HCT116 (cell line): Measurements from ENCODE around the gene CENPP. TPM values are rescaled to one million over a fixed set of nuclear protein-coding genes. Genes with fewer than 3 reads are reported as not detected.

Source experiments
- ATAC-seq: fragments of 200-7000 bp; cut with Tn5 transposase; 2 replicates; pipeline ENCODE4 v1.9.1; 2020; ENCODE audit warnings: mild to moderate bottlenecking, moderate library complexity
- BruUV-seq: library from RNA; stranded (reverse); fragments of 400-500 nt; replicated peaks from 2 replicates; lab custom pipeline; 2021; lab: Mats Ljungman, UMichigan
- CTCF ChIA-PET: fragments of 300-600 bp; sonication (Branson Sonifier 250); formaldehyde crosslinking; loops from one replicate; lab custom pipeline; 2021; ENCODE audit warnings: antibody characterized with exemption; lab: Charles Lee
- POLR2A ChIA-PET: fragments of 300-600, 350-600 bp; sonication (Branson Sonifier 250); formaldehyde crosslinking; loops from one replicate; lab custom pipeline; 2021; ENCODE audit warnings: antibody characterized with exemption; lab: Charles Lee
- RAD21 ChIA-PET, 2 experiments: fragments of 300-600 bp; sonication (Branson Sonifier 250); formaldehyde crosslinking; loops; one replicate each; lab custom pipeline; 2023; ENCODE audit warnings: low total read pairs in 2 of 2; ENCODE audit not compliant: uncharacterized antibody in 2 of 2, unreplicated experiment in 2 of 2, low non-redundant PET in 1 of 2; lab: Charles Lee
- DNase-seq: peaks from one replicate; pipeline ENCODE4 v3.0.0-alpha.2; 2010; ENCODE audit warnings: low read depth, low spot score
- H2AFZ ChIP-seq: fragments of 200-600 bp; shearing (Covaris generic), sonication (generic); 2 replicates; pipeline ENCODE4 v1.6.1; 2017; ENCODE audit warnings: low read depth, mixed run types, mixed read lengths, antibody characterized with exemption, low read length; ENCODE audit not compliant: poor library complexity, severe bottlenecking
- H3K27ac ChIP-seq: 2 replicates; pipeline ENCODE4 v1.5.1; 2012; ENCODE audit warnings: low read depth, low read length
- H3K27me3 ChIP-seq: fragments of 200-600 bp; sonication (generic); 2 replicates; pipeline ENCODE4 v1.6.1; 2016; ENCODE audit warnings: mixed run types, low read length, mixed read lengths; ENCODE audit not compliant: insufficient read depth
- H3K36me3 ChIP-seq, 2 experiments: fragments of 200-500 bp in 1 of 2; fragments of 200-600 bp in 1 of 2; sonication (Bioruptor generic) in 1 of 2; sonication (generic) in 1 of 2; 2 replicates each; pipeline versions ENCODE4 v1.5.1 to v1.6.1; 2014 to 2016; ENCODE audit warnings: low read length in 2 of 2, inconsistent platforms in 1 of 2, mixed read lengths in 1 of 2, mixed run types in 1 of 2; ENCODE audit not compliant: insufficient read depth in 2 of 2, control insufficient read depth in 1 of 2
- H3K4me1 ChIP-seq, 2 experiments: fragments of 200-600 bp in 1 of 2; sonication (generic) in 1 of 2; 2 replicates each; pipeline versions ENCODE4 v1.5.1 to v1.6.1; 2012 to 2017; ENCODE audit warnings: low read length in 2 of 2, inconsistent platforms in 1 of 2, mild to moderate bottlenecking in 1 of 2, mixed read lengths in 1 of 2, mixed run types in 1 of 2, moderate library complexity in 1 of 2; ENCODE audit not compliant: insufficient read depth in 2 of 2, control insufficient read depth in 1 of 2
- H3K4me2 ChIP-seq: fragments of 200-600 bp; sonication (generic); 2 replicates; pipeline ENCODE4 v1.6.1; 2017; ENCODE audit warnings: mixed run types, low read length, mixed read lengths
- H3K4me3 ChIP-seq, 2 experiments: fragments of 200-600 bp in 1 of 2; sonication (generic) in 1 of 2; replicated peaks in 1 of 2; 2 replicates each; pipeline ENCODE4 v1.5.1; 2011 to 2016; ENCODE audit warnings: low read length in 2 of 2, control low read depth in 1 of 2, low read depth in 1 of 2, mild to moderate bottlenecking in 1 of 2, mixed read lengths in 1 of 2, mixed run types in 1 of 2
- H3K79me2 ChIP-seq: fragments of 200-600 bp; sonication (generic); 2 replicates; pipeline ENCODE4 v1.6.1; 2017; ENCODE audit warnings: mild to moderate bottlenecking, mixed run types, low read length, moderate library complexity, mixed read lengths; ENCODE audit not compliant: insufficient read depth
- H3K9ac ChIP-seq: fragments of 200-600 bp; sonication (generic); 2 replicates; pipeline ENCODE4 v1.6.1; 2016; ENCODE audit warnings: low read length, mixed read lengths
- H3K9me2 ChIP-seq: fragments of 200-600 bp; sonication (generic), shearing (Covaris generic); 2 replicates; pipeline ENCODE4 v1.6.1; 2017; ENCODE audit warnings: mixed run types, mild to moderate bottlenecking, moderate library complexity; ENCODE audit not compliant: insufficient read depth
- H3K9me3 ChIP-seq, 2 experiments: fragments of 200-500 bp in 1 of 2; fragments of 200-600 bp in 1 of 2; sonication (Bioruptor generic) in 1 of 2; sonication (generic) in 1 of 2; 2 replicates each; pipeline ENCODE4 v1.6.1; 2014 to 2017; ENCODE audit warnings: low read length in 2 of 2, mixed read lengths in 2 of 2, inconsistent platforms in 1 of 2, low read depth in 1 of 2, mild to moderate bottlenecking in 1 of 2, mixed run types in 1 of 2, moderate library complexity in 1 of 2; ENCODE audit not compliant: control insufficient read depth in 1 of 2, insufficient read depth in 1 of 2
- H4K20me1 ChIP-seq: fragments of 200-600 bp; sonication (generic), shearing (Covaris generic); 2 replicates; pipeline ENCODE4 v1.6.1; 2017; ENCODE audit warnings: mixed run types, mild to moderate bottlenecking, moderate library complexity; ENCODE audit not compliant: insufficient read depth
- CBX3 ChIP-seq: IDR thresholded peaks from 2 replicates; pipeline ENCODE4 v1.6.1; 2012; ENCODE audit warnings: low read depth
- CEBPB ChIP-seq: IDR thresholded peaks from 2 replicates; pipeline ENCODE4 v1.6.1; 2012; ENCODE audit warnings: low read depth
- EZH2phosphoT487 ChIP-seq: fragments of 200-600 bp; IDR thresholded peaks from 2 replicates; pipeline ENCODE4 v1.6.1; 2018; ENCODE audit warnings: antibody characterized with exemption, borderline replicate concordance
- POLR2AphosphoS5 ChIP-seq: IDR thresholded peaks from 2 replicates; pipeline ENCODE4 v1.6.1; 2011; ENCODE audit warnings: mild to moderate bottlenecking, low read depth, low read length, moderate library complexity
- SIN3A ChIP-seq: IDR thresholded peaks from 2 replicates; pipeline ENCODE4 v1.6.1; 2012; ENCODE audit warnings: low read depth
- SP1 ChIP-seq: IDR thresholded peaks from 2 replicates; pipeline ENCODE4 v1.6.1; 2012; ENCODE audit warnings: low read depth
- SRF ChIP-seq: IDR thresholded peaks from 2 replicates; pipeline ENCODE4 v1.6.1; 2012; ENCODE audit warnings: low read depth
- YY1 ChIP-seq: IDR thresholded peaks from 2 replicates; pipeline ENCODE4 v1.6.1; 2011; ENCODE audit warnings: low read length, low read depth, moderate library complexity, mild to moderate bottlenecking; ENCODE audit not compliant: insufficient replicate concordance; ENCODE audit errors: extremely low read depth
- ZFX ChIP-seq: fragments of 450-650 bp; IDR thresholded peaks from 2 replicates; pipeline ENCODE4 v1.6.1; 2017
- ZNF274 ChIP-seq: fragments of 200-500 bp; sonication (Bioruptor generic); IDR thresholded peaks from 2 replicates; pipeline ENCODE4 v1.6.1; 2014; ENCODE audit warnings: mild to moderate bottlenecking, low read depth, low read length, inconsistent platforms
- intact Hi-C: fragments of 100-400 bp; cut with micrococcal nuclease; formaldehyde crosslinking; loops from 2 replicates; pipeline ENCODE4 v1.10.0; 2022
- total RNA-seq: library from RNA; stranded (reverse); gene quantifications from one replicate; pipeline ENCODE4 v1.2.1, GENCODE V29; 2021; ENCODE audit not compliant: unreplicated experiment
- TF ChIP-seq, protein P1 (sequence below), 3 experiments: fragments of 200-600 bp in 1 of 3; sonication (generic) in 1 of 3; IDR thresholded peaks in 2 of 3; conservative IDR thresholded peaks in 1 of 3; 2 replicates each; pipeline ENCODE4 v1.5.1; 2012 to 2017; ENCODE audit warnings: low read depth in 2 of 3, low read length in 2 of 3, antibody characterized with exemption in 1 of 3, borderline replicate concordance in 1 of 3, control low read depth in 1 of 3, mild to moderate bottlenecking in 1 of 3, mixed read lengths in 1 of 3, mixed run types in 1 of 3, moderate library complexity in 1 of 3; ENCODE audit not compliant: insufficient read depth in 1 of 3

CENPP gene
- total RNA-seq, 1 experiment from 2014 or later: 7.0 TPM

DNA sequence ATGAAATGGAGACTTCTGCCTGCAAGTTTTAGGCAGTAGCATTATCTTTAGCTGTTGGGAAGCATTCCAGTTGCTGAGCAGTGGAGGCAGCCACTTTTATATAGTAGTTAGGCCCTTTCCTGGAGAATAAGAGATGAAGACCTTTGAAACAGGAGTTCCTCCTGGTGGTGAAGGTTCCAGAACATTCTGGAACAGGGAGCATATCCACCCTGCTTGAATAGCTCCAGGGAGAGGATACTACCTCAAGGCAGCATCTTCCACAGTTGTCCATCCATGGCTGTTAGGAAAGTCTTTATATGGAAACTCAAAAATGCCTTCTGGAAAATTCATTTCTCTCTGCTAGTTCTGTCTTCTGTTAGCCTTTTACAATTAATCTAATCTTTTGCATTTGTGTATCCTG is 153.6 kb downstream of the CENPP start:
- Histone ChIP-seq H3K27ac (no peak overlapping the region), H3K4me2 (no peak overlapping the region), H4K20me1 (no peaks in the 10 kb centered on the region), H3K9ac (no peak overlapping the region), H3K27me3 (no peaks in the 10 kb centered on the region), H3K4me3 (no peak overlapping the region), H3K9me2 (no peaks in the 10 kb centered on the region), H2AFZ (no peak overlapping the region), H3K4me1 (peaks cover 0 to 14% of the 10 kb centered on the region in 2 experiments; a peak in 2 of 4 replicates), H3K36me3 (no peaks in the 10 kb centered on the region), H3K9me3 (no peaks in the 10 kb centered on the region), H3K79me2 (no peaks in the 10 kb centered on the region)
- intact Hi-C loops: no loop called here
- CTCF ChIA-PET: no interaction called here
- ATAC-seq (no peak), DNase-seq (no peak)
- no TSS peak for BruUV-seq
- TF ChIP-seq YY1 (no peak), ZNF274 (no peak), ZFX (no peak), SIN3A (no peak), SRF (no peak), CEBPB (no peak), SP1 (no peak), EZH2phosphoT487 (no peak), CBX3 (no peak), POLR2AphosphoS5 (no peak)
- TF ChIP-seq, protein P1, sequence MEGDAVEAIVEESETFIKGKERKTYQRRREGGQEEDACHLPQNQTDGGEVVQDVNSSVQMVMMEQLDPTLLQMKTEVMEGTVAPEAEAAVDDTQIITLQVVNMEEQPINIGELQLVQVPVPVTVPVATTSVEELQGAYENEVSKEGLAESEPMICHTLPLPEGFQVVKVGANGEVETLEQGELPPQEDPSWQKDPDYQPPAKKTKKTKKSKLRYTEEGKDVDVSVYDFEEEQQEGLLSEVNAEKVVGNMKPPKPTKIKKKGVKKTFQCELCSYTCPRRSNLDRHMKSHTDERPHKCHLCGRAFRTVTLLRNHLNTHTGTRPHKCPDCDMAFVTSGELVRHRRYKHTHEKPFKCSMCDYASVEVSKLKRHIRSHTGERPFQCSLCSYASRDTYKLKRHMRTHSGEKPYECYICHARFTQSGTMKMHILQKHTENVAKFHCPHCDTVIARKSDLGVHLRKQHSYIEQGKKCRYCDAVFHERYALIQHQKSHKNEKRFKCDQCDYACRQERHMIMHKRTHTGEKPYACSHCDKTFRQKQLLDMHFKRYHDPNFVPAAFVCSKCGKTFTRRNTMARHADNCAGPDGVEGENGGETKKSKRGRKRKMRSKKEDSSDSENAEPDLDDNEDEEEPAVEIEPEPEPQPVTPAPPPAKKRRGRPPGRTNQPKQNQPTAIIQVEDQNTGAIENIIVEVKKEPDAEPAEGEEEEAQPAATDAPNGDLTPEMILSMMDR (IDR thresholded peaks at IDR 0.05 in 2 of 3, conservative IDR thresholded peaks at IDR 0.05 in 1 of 3; ENCODE audit: borderline replicate concordance in 1 of 3, insufficient read depth in 1 of 3, low read depth in 2 of 3, low read length in 2 of 3): no peak
- RAD21 ChIA-PET: no interaction called here
- POLR2A ChIA-PET: no interaction called here
